ENCODE measurements around the gene ACSM3. TPM values are rescaled to one million over a fixed set of nuclear protein-coding genes. Genes with fewer than 3 reads are reported as not detected.
A peak's percentile ranks its signal among the peaks of the same experiment; 100 is the strongest.

The ACSM3 gene
- total RNA-seq, 4 donors from 2014 or later, result 0.57 to 8.6 (median 3.8) TPM

GRCh38 chr16:20791923-20792612 lies 28.3 kb downstream of the ACSM3 start:
- H3K27ac ChIP-seq, result no peak overlapping the region
- H3K4me3 ChIP-seq, result no peak overlapping the region
- peaks cover 0 to 18% (median 0%) of the 10 kb centered on the region in 3 donors for H3K36me3 ChIP-seq
- DNase-seq, result no peak
- TF ChIP-seq POLR2A (IDR thresholded peaks at IDR 0.05), result no peak
- TF ChIP-seq, protein P1, sequence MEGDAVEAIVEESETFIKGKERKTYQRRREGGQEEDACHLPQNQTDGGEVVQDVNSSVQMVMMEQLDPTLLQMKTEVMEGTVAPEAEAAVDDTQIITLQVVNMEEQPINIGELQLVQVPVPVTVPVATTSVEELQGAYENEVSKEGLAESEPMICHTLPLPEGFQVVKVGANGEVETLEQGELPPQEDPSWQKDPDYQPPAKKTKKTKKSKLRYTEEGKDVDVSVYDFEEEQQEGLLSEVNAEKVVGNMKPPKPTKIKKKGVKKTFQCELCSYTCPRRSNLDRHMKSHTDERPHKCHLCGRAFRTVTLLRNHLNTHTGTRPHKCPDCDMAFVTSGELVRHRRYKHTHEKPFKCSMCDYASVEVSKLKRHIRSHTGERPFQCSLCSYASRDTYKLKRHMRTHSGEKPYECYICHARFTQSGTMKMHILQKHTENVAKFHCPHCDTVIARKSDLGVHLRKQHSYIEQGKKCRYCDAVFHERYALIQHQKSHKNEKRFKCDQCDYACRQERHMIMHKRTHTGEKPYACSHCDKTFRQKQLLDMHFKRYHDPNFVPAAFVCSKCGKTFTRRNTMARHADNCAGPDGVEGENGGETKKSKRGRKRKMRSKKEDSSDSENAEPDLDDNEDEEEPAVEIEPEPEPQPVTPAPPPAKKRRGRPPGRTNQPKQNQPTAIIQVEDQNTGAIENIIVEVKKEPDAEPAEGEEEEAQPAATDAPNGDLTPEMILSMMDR (IDR thresholded peaks at IDR 0.05), result no peak
- intact Hi-C loops (cut with DNase I), result no loop called here
- no peaks in the 10 kb centered on the region for H3K4me1 ChIP-seq
- no peaks in the 10 kb centered on the region for H3K27me3 ChIP-seq
- 78 to 83% methylated on average over 5 of the region's 5 CpGs for WGBS, 2 donors
- no peaks in the 10 kb centered on the region for H3K9me3 ChIP-seq

DNA sequence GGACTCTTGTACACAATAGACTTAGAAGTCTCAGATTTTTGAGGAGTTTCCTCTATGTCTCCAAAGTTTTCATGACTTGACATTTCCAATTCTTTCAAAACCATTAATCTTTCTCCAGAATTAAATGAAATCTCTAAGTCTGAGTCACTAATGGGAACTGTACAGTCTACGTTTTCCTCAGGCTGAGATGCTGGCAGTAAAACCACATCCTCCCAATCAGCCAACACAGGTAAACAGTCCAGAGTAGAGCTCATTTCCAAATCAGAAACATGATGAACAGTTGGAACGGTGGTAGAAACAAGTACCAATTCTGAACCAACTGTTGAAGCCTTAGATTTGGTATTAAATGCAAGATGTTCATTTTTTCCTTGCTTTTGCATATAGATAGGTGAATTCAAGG lies 34.5 kb downstream of the ACSM3 start:
- Histone ChIP-seq H3K4me1 (no peaks in the 10 kb centered on the region), H3K27me3 (no peaks in the 10 kb centered on the region), H3K9me3 (no peaks in the 10 kb centered on the region), H3K4me3 (no peak overlapping the region), H3K27ac (no peak overlapping the region), H3K36me3 (peaks cover 0 to 64% (median 6%) of the 10 kb centered on the region in 3 donors)
- WGBS, 2 donors, result 50 to 70% methylated on average over 2 of the region's 2 CpGs
- no peak for TF ChIP-seq POLR2A (IDR thresholded peaks at IDR 0.05)
- TF ChIP-seq, protein P1 (IDR thresholded peaks at IDR 0.05), result no peak
- DNase-seq, result no peak
- intact Hi-C loops (cut with DNase I), result no loop called here

DNA sequence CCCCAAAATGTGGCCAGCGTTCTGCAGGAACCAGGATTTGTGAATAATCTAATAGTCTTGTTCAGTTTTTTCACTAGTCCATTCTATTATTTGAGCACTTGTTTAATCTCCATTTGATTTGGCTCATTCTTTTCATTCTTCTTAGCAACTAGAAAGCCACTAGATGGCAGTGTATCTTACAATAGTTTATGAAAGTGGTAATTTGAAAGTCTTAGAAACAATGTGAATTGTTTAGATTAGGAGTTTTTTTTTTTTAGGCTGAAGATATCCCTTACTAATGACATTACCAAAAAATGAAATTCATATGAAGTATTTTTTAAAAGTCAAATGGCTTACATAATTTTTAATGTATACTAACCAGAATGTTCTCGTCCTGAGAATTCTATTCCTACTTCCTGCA lies 35.8 kb downstream of the ACSM3 start:
- intact Hi-C loops (cut with DNase I), result no loop called here
- no peak overlapping the region for H3K27ac ChIP-seq
- TF ChIP-seq, protein P1 (IDR thresholded peaks at IDR 0.05), result peak in 5 of 6 experiments; percentile 45 to 66 (median 50)
- TF ChIP-seq POLR2A (IDR thresholded peaks at IDR 0.05), result no peak
- no peaks in the 10 kb centered on the region for H3K27me3 ChIP-seq
- H3K9me3 ChIP-seq, result no peaks in the 10 kb centered on the region
- peaks cover 0 to under 1% (median 0%) of the 10 kb centered on the region in 3 donors for H3K4me1 ChIP-seq
- peaks cover 0 to 64% (median 6%) of the 10 kb centered on the region in 3 donors for H3K36me3 ChIP-seq
- DNase-seq, result no peak
- H3K4me3 ChIP-seq, result no peak overlapping the region
- WGBS, 2 donors, result 45 to 53% methylated on average over 2 of the region's 2 CpGs

GRCh38 chr16:20801278-20801677 lies 37.5 kb downstream of the ACSM3 start:
- no peak for TF ChIP-seq POLR2A (IDR thresholded peaks at IDR 0.05)
- TF ChIP-seq, protein P1 (IDR thresholded peaks at IDR 0.05), result no peak
- intact Hi-C loops (cut with DNase I), result no loop called here
- WGBS, 2 donors, result 36 to 42% methylated on average over 1 of the region's 1 CpG

DNA sequence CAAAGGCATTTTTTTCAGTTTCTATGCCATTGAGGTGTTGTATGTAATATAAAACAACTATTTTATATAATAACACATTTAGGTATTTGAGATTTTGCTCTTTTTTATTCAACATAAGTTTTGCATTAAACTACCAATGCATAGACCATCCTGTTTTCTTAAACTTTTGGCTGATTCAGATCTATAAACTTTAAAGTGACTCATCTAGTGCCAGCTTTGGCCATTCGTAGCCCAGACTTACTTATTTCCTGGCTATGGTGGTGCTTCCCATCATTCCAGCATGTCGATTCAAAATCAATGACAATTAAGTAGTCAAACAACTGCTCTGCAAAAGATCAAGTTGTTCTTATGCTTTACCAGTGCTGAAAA lies 39.4 kb downstream of the ACSM3 start:
- intact Hi-C loops (cut with DNase I), result no loop called here
- Histone ChIP-seq H3K4me3 (no peak overlapping the region), H3K36me3 (peaks cover 0 to 35% (median 6%) of the 10 kb centered on the region in 3 donors), H3K9me3 (no peaks in the 10 kb centered on the region), H3K4me1 (peaks cover 0 to 26% (median 9%) of the 10 kb centered on the region in 3 donors), H3K27ac (no peak overlapping the region), H3K27me3 (no peaks in the 10 kb centered on the region)
- 57 to 63% methylated on average over 2 of the region's 2 CpGs for WGBS, 2 donors
- no peak for TF ChIP-seq POLR2A (IDR thresholded peaks at IDR 0.05)
- DNase-seq, result no peak

More at GRCh38 chr16:20801278-20801677, 37.5 kb downstream of the ACSM3 start:
- no peaks in the 10 kb centered on the region for H3K27me3 ChIP-seq
- peaks cover 0 to 53% (median 6%) of the 10 kb centered on the region in 3 donors for H3K36me3 ChIP-seq
- no peaks in the 10 kb centered on the region for H3K9me3 ChIP-seq
- no peak overlapping the region for H3K4me3 ChIP-seq
- no peak overlapping the region for H3K27ac ChIP-seq
- DNase-seq, result no peak
- peaks cover 0 to 14% (median 7%) of the 10 kb centered on the region in 3 donors for H3K4me1 ChIP-seq

Data from esophagus squamous epithelium (tissue), 5 donors.